Panc1 (cell line): ENCODE measurements around the gene MSX1. TPM values are rescaled to one million over a fixed set of nuclear protein-coding genes. Genes with fewer than 3 reads are reported as not detected.
"Not testable (repeated sequence)": the region's sequence is repeated elsewhere in the genome, so short reads cannot be mapped to it uniquely, and the experiment has no call there.

Experiments
- ATAC-seq: fragments of 200-7000 bp; cut with Tn5 transposase; 2 replicates; pipeline ENCODE4 v1.9.1; 2020; ENCODE audit warnings: mild to moderate bottlenecking, moderate library complexity
- BruUV-seq: library from RNA; stranded (reverse); fragments of 400-500 nt; replicated peaks from 2 replicates; lab custom pipeline; 2021; lab: Mats Ljungman, UMichigan
- CTCF ChIA-PET: fragments of 300-600 bp; sonication (Branson Sonifier 250); formaldehyde crosslinking; loops from one replicate; lab custom pipeline; 2022; ENCODE audit warnings: antibody characterized with exemption; lab: Charles Lee
- POLR2A ChIA-PET: fragments of 300-600 bp; sonication (Branson Sonifier 250); formaldehyde crosslinking; loops from one replicate; lab custom pipeline; 2022; ENCODE audit warnings: antibody characterized with exemption; lab: Charles Lee
- DNase-seq: peaks from one replicate; pipeline ENCODE4 v3.0.0-alpha.2; 2010; ENCODE audit warnings: low read depth, low spot score
- H3K27ac ChIP-seq: 2 replicates; pipeline ENCODE4 v1.5.1; 2011; ENCODE audit warnings: mild to moderate bottlenecking, low read length, inconsistent platforms
- H3K27me3 ChIP-seq: fragments of 200-500 bp; sonication (Bioruptor generic); 2 replicates; pipeline ENCODE4 v1.6.0; 2014; ENCODE audit warnings: low read length, inconsistent platforms; ENCODE audit not compliant: control insufficient read depth, insufficient read depth
- H3K36me3 ChIP-seq: fragments of 200-500 bp; sonication (Bioruptor generic); 2 replicates; pipeline ENCODE4 v1.5.1; 2014; ENCODE audit warnings: inconsistent platforms, mild to moderate bottlenecking, low read length, moderate library complexity; ENCODE audit not compliant: control insufficient read depth, insufficient read depth
- H3K4me1 ChIP-seq: 2 replicates; pipeline ENCODE4 v1.5.1; 2011; ENCODE audit warnings: inconsistent platforms, mild to moderate bottlenecking, low read length, moderate library complexity; ENCODE audit not compliant: control insufficient read depth, insufficient read depth
- H3K4me3 ChIP-seq, 2 experiments: 2 replicates each; pipeline ENCODE4 v1.5.1; 2011 to 2012; ENCODE audit warnings: low read depth in 2 of 2, low read length in 2 of 2, mild to moderate bottlenecking in 2 of 2, inconsistent platforms in 1 of 2, moderate library complexity in 1 of 2
- H3K9me3 ChIP-seq: fragments of 200-500 bp; sonication (Bioruptor generic); 2 replicates; pipeline ENCODE4 v1.5.1; 2014; ENCODE audit warnings: low read depth, mild to moderate bottlenecking, inconsistent platforms, low read length, moderate library complexity; ENCODE audit not compliant: control insufficient read depth, insufficient read depth
- CTCF ChIP-seq: fragments of 450-650 bp; IDR thresholded peaks from 2 replicates; pipeline ENCODE4 v1.5.1; 2017; ENCODE audit warnings: mild to moderate bottlenecking
- POLR2AphosphoS5 ChIP-seq: IDR thresholded peaks from 2 replicates; pipeline ENCODE4 v1.6.1; 2012; ENCODE audit warnings: mild to moderate bottlenecking, low read depth, low read length, moderate library complexity
- SIN3A ChIP-seq: IDR thresholded peaks from 2 replicates; pipeline ENCODE4 v1.6.1; 2012; ENCODE audit warnings: low read depth, mild to moderate bottlenecking, low read length, moderate library complexity, borderline replicate concordance; ENCODE audit not compliant: insufficient read depth
- TCF7L2 ChIP-seq: IDR thresholded peaks from 2 replicates; pipeline ENCODE4 v1.6.1; 2011; ENCODE audit warnings: mild to moderate bottlenecking, low read depth, low read length, inconsistent platforms
- in situ Hi-C: cut with HindIII; loops from 2 replicates; pipeline ENCODE4 v1.10.0; 2016; ENCODE audit warnings: low sequenced_read_pairs, low pct_unique_long_range_greater_than_20kb
- intact Hi-C: fragments of 100-400 bp; cut with micrococcal nuclease; formaldehyde crosslinking; loops from one replicate; pipeline ENCODE4 v1.10.0; 2022; ENCODE audit not compliant: unreplicated experiment
- total RNA-seq: library from RNA; stranded (reverse); gene quantifications from one replicate; pipeline ENCODE4 v1.2.1, GENCODE V29; 2021; ENCODE audit not compliant: unreplicated experiment
- TF ChIP-seq, protein P1 (sequence below), 2 experiments: IDR thresholded peaks; 2 replicates each; pipeline ENCODE4 v1.6.1; 2011 to 2012; ENCODE audit warnings: low read depth in 2 of 2, control low read depth in 1 of 2, low read length in 1 of 2, mild to moderate bottlenecking in 1 of 2, moderate library complexity in 1 of 2; ENCODE audit not compliant: insufficient read depth in 1 of 2

The MSX1 gene
- total RNA-seq, 1 experiment from 2014 or later, result 3.4 TPM

DNA sequence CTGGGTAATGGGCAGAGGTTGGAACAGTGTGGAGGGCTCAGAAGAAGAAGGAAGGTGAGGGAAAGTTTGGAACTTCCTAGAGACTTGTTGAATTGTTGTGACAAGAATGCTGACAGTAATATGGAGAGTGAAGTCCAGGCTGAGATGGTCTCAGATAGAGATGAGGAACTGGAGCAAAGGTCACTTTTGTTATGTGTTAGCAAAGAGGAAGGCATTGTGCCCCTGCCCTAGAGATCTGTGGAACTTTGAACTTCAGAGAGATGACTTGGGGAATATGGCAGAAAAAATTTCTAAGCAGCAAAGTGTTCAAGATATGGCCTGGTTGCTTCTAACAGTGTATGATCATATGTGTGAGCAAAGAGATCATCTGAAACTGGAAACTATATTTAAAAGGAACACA lies 37.9 kb upstream of the MSX1 start:
- H3K36me3 ChIP-seq, result no peaks in the 10 kb centered on the region
- no peak for ATAC-seq
- no peak overlapping the region for H3K27ac ChIP-seq
- CTCF ChIA-PET, result no interaction called here
- intact Hi-C loops (no loop called here), in situ Hi-C loops (no loop called here)
- H3K4me3 ChIP-seq, result no peak overlapping the region
- H3K27me3 ChIP-seq, result no peaks in the 10 kb centered on the region
- no peak for DNase-seq
- POLR2A ChIA-PET, result no interaction called here
- no TSS peak for BruUV-seq
- no peaks in the 10 kb centered on the region for H3K9me3 ChIP-seq
- no peaks in the 10 kb centered on the region for H3K4me1 ChIP-seq
- TF ChIP-seq POLR2AphosphoS5 (no peak), TCF7L2 (no peak), SIN3A (no peak), CTCF (no peak)
- TF ChIP-seq, protein P1, sequence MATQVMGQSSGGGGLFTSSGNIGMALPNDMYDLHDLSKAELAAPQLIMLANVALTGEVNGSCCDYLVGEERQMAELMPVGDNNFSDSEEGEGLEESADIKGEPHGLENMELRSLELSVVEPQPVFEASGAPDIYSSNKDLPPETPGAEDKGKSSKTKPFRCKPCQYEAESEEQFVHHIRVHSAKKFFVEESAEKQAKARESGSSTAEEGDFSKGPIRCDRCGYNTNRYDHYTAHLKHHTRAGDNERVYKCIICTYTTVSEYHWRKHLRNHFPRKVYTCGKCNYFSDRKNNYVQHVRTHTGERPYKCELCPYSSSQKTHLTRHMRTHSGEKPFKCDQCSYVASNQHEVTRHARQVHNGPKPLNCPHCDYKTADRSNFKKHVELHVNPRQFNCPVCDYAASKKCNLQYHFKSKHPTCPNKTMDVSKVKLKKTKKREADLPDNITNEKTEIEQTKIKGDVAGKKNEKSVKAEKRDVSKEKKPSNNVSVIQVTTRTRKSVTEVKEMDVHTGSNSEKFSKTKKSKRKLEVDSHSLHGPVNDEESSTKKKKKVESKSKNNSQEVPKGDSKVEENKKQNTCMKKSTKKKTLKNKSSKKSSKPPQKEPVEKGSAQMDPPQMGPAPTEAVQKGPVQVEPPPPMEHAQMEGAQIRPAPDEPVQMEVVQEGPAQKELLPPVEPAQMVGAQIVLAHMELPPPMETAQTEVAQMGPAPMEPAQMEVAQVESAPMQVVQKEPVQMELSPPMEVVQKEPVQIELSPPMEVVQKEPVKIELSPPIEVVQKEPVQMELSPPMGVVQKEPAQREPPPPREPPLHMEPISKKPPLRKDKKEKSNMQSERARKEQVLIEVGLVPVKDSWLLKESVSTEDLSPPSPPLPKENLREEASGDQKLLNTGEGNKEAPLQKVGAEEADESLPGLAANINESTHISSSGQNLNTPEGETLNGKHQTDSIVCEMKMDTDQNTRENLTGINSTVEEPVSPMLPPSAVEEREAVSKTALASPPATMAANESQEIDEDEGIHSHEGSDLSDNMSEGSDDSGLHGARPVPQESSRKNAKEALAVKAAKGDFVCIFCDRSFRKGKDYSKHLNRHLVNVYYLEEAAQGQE (IDR thresholded peaks at IDR 0.05; ENCODE audit: insufficient read depth in 1 of 2, low read depth in 2 of 2, low read length in 1 of 2), result no peak

DNA sequence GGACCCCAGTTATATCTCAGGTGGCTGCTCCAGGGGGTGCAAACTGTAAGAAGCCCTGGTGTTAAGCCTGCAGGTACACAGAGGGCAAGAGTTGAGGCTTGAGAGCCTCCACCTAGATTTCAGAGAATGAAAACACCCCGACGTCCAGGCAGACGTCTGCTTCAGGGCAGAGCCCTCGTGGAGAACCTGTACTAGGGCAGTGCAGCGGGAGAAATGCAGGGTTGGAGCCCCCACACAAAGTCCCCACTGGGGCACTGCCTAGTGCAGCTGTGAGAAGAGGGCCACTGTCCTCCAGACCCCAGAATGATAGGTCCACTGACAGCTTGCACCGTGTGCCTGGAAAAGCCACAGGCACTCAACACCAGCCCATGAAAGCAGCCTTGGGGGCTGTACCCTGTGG lies 37.2 kb upstream of the MSX1 start:
- BruUV-seq, H3K27me3 ChIP-seq, POLR2A ChIA-PET, DNase-seq, H3K27ac ChIP-seq, in situ Hi-C loops, ATAC-seq, H3K9me3 ChIP-seq, H3K36me3 ChIP-seq, H3K4me1 ChIP-seq, H3K4me3 ChIP-seq, CTCF ChIA-PET, intact Hi-C loops: not testable (repeated sequence)

DNA sequence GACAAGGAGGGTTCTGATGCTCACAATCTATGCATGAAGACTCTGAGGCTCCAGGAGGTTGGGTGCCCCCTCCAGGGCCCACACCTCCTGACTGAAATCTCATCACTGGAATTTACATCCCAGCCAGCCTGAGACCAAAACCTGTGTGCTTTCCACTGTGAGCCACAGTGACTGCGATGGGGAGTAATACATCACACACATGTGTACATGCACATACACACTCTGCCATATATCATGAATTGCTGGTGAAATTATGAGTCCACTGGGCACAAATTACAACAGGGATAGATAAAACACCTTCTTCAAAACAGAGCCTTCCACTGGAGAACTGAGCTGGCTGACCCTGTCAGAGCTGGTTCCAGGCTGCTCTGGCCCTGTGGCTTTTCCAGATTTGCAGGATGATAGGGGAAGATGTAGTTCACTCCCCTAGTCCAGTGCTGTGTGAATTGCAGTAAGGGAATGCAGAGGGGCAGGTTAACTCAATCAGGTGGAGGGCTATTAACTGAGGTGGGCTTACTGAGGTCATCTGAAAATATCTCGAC lies 35.8 kb upstream of the MSX1 start:
- Histone ChIP-seq H3K9me3 (no peaks in the 10 kb centered on the region), H3K27me3 (no peaks in the 10 kb centered on the region), H3K36me3 (no peaks in the 10 kb centered on the region), H3K27ac (no peak overlapping the region), H3K4me1 (no peaks in the 10 kb centered on the region), H3K4me3 (no peak overlapping the region)
- intact Hi-C loops (no loop called here), in situ Hi-C loops (no loop called here)
- DNase-seq, result no peak
- ChIA-PET CTCF (no interaction called here), POLR2A (no interaction called here)
- BruUV-seq, result no TSS peak
- no peak for ATAC-seq
- TF ChIP-seq SIN3A, result no peak
- TF ChIP-seq POLR2AphosphoS5, result no peak
- TF ChIP-seq, protein P1 (IDR thresholded peaks at IDR 0.05; ENCODE audit: insufficient read depth in 1 of 2, low read depth in 2 of 2, low read length in 1 of 2), result no peak
- no peak for TF ChIP-seq TCF7L2
- no peak for TF ChIP-seq CTCF
